Inflammatory macrophage (primary cell): ENCODE data around the gene DNAH11.
"Not testable (repeated sequence)": the region's sequence is repeated elsewhere in the genome, so short reads cannot be mapped to it uniquely, and the experiment has no call there.

Source experiments
- DNase-seq, 2 donors: peaks; one replicate each; pipeline ENCODE4 v3.0.0-alpha.2; 2020 to 2022

Gene DNAH11

DNA sequence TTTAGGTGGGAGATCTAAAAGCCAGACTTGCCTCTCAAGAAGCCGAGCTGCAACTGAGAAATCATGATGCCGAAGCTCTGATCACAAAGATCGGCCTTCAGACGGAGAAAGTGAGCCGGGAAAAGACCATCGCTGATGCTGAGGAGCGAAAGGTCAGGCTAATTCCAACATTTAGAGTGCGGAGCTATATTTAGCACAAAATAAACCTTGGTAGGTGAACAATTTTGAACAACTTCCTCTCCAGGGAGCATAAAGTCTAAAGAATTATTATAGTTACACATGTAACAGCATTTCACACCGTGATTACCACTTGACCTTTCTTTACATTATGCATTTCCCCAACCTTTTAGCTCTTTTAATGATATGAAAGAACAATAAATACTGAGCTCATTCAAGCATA is 236.1 kb downstream of the DNAH11 start:
- DNase-seq = no peak

DNA sequence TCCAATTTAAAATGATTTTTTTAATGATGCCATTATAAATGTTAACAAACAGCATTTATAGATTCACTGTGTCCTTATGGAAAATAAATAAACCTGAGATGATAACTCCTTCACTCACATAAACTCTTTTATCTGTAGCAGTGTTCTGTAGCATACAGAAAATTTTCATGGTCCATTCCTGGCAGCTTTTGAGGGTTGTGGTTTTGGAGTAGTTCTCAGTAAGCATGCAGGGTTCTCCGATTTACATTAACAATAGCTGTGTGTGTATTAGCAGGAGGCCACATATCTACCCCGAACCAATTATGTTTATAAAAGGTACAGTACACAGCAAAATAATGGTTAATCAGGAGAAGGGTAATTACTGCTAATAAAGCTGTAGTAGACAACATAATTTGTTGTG is 240.2 kb downstream of the DNAH11 start:
- DNase-seq = no peak

DNA sequence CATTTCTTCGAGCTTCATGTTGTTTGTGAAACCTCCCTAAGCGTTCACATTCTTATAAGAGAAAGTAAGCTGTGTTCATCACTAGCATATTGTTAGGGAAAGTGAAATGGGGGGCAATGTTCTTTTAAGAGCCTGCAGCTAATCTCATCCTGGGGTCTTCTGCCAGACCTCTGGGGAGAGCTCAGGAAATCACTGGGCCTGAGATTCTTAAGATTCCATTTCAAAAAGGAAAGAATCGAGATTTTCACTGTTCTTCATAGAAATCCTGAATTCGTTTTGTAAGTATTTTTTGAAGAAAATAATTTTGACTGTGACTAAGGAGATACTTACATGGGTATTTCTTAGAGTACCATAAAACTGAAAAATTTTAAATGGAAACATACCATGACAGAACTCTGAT is 242.2 kb downstream of the DNAH11 start:
- DNase-seq = no peak

GRCh38 chr7:21805791-21806190 is 263.0 kb downstream of the DNAH11 start:
- DNase-seq = no peak

DNA sequence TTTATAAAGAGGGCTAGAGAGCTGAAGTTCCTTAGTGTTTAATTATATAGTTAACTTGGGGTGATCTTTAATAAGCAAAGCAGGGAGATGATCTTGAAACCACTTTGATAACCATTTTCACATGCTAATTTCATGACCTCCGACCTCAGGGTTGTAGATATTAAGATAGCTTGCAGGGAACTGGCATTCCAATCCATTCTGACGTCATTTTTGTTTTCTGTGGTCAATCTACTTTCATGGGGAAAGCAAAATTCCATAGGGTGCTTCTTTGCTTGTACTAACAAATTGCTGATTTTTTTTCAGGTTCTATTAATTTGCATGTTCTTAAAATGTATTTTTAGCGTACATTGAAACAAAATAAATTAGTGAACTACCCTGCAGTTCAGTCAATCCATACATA is 263.5 kb downstream of the DNAH11 start:
- DNase-seq = no peak

- no peak for DNase-seq
These were observed 276.2 kb downstream of the DNAH11 start for GRCh38 chr7:21819048-21819447.

GRCh38 chr7:21828841-21829240 is 286.0 kb downstream of the DNAH11 start:
- no peak for DNase-seq

- DNase-seq = no peak
These were observed 286.9 kb downstream of the DNAH11 start for GRCh38 chr7:21829731-21830130.

DNA sequence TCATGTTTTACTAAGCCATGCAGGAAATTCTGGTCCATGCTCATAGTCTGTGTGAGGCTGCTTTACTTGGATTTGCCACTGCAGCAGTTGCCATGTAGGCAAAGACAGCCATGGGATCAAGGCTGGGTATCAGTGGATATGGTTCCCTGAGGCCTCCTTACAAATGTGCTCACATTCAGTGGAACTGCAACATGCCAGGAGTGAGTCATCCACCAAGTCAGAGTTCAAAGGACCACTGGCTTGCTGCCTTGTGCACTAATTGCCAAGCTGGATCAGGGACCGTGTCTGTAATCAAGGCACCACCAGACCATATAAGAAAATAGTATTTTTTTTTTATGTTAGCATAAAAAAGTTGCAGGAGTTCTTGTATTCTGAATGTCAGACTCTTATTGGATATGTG is 301.9 kb downstream of the DNAH11 start:
- no peak for DNase-seq

DNA sequence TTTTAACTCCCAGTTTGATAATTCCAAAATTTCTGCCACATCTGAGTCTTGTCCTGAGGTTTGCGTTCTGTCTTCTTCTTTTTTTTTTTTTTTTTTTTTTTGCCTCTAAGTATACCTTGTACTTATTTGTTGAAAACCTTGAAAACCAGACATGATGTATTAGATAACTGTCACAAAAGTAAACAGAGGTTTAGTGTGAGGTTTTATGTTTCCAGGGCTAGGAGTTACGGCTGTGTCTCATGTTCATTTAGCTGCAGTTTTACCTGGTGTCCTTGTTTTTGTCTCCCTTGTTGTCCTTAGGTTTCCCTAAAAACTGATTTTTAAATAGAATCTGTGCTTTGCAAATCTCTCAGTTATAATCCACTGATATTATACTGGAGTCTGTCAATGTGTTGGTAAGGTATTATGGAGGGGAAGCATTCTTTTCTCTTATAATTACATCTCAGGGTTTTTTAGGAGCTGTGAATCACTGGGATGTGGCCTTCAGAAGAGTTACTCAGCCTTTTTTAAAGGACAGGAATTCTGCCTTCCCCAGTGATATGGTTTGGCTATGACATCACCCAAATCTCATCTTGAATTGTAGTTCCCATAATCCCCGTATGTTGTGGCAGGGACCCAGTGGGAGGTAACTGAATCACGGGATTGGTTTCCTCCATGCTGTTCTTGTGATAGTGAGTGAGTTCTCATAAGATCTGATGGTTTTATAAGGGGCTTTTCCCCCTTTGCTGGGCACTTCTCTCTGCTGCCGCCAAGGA is 307.9 kb downstream of the DNAH11 start:
- no peak for DNase-seq

DNA sequence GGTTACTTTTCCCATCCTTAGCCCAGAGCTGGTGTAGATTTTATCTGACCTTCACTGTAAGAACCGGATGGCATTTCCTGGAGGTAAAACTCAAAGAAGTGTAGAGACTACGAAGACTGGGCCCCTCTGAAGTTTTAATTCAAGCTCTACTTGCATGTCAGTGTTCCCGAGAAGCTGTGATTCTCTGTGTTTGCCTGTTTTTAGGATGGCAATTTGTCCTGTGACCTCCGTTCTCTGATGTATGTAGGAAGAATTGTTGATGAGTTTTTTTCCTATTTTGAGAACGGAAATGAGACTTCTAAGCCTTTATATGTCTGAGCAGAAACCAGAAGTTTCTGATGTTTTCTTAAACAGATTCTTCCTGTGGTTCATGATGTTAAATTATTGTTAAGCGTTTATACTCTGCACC is 308.7 kb downstream of the DNAH11 start:
- no peak for DNase-seq

DNA sequence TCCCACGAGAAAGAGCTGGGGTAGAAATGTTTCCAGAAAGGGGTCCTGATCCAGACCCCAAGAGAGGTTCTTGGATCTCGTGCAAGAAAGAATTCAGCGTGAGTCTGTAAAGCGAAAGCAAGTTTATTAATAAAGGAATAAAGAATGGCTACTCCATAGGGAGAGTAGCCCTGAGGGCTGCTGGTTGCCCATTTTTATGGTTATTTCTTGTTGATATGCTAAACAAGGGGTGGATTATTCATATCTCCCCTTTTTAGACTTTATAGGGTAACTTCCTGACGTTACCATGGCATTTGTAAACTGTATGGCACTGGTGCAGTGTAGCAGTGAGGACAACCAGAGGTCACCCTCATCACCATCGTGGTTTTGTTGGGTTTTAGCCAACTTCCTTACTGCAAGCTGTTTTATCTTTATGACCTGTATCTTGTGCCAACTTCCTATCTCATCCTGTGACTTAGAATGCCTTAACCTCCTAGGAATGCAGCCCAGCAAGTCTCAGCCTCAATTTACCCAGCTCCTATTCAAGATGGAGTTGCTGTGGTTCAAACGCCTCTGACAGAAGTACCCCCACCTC is 322.9 kb downstream of the DNAH11 start:
- not testable (repeated sequence) for DNase-seq

GRCh38 chr7:21866731-21867130 is 323.9 kb downstream of the DNAH11 start:
- no peak for DNase-seq

GRCh38 chr7:21867226-21867625 is 324.4 kb downstream of the DNAH11 start:
- DNase-seq = no peak

DNA sequence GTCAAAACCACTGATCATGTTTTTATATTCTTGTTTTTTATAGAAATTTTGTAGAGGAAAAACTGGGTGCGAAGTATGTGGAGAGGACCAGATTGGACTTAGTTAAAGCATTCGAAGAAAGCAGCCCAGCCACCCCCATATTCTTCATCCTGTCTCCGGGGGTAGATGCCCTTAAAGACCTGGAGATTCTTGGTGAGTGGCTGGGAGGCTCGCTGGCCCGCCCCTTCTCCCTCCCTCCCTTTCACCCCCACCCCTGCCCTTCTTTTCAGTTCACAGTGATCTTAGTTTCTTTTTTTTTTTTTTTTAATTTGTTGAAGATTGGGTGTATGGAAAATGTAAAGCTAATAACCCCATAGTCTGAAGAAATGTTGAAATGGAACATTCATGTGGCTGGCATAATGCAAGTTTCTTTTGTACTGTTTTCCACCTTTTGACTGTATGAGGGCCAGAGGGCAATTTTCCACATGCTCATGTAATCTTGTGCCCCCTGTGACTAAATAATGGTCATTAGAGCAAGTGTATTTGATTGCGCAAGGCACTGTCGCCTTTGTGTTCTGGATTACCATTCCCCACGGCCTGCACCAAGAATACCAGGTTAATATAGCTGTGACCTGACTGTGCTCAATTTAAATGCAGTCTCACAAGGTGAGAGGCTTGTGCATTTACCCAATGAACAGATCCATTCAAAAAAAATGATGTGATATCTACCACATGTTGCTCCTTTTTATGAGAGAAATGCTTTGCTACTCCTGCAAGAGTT is 325.2 kb downstream of the DNAH11 start:
- DNase-seq = no peak

DNA sequence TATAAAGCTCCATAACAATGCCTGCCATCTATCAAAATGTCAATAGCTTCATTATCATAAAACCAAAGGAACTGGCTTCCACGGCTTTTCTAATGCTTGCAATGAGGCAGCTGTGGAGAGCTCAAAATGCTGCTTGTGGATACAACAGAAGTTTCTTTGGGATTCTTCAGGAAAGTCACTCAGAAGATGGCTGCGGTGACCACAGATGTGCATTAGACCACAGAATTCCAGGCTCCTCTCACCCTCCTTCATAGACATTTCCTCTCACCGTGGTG is 325.7 kb downstream of the DNAH11 start:
- DNase-seq = no peak

GRCh38 chr7:21869785-21870402 is 327.1 kb downstream of the DNAH11 start:
- no peak for DNase-seq

- DNase-seq = no peak
These were observed 340.2 kb downstream of the DNAH11 start for GRCh38 chr7:21883069-21883468.

DNA sequence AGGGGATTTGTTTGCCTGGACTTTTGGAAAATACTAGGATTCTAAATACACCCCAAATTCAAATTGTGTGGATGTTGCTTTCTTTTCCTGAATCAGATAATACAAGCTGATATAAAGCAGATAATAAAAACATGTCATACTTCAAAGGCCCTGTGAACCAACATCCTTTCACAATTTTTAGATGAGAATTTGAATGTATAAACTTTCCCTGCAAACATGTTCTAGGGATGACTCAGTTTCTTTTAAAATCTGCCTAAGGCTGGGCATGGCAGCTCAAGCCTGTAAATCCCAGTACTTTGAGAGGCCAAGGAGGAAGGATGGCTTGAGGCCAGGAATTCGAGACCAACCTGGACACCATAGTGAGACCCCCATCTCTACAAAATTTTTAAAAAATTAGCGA is 340.7 kb downstream of the DNAH11 start:
- not testable (repeated sequence) for DNase-seq

GRCh38 chr7:21884496-21884895 is 341.7 kb downstream of the DNAH11 start:
- no peak for DNase-seq

GRCh38 chr7:21886396-21886795 is 343.6 kb downstream of the DNAH11 start:
- DNase-seq = no peak

DNA sequence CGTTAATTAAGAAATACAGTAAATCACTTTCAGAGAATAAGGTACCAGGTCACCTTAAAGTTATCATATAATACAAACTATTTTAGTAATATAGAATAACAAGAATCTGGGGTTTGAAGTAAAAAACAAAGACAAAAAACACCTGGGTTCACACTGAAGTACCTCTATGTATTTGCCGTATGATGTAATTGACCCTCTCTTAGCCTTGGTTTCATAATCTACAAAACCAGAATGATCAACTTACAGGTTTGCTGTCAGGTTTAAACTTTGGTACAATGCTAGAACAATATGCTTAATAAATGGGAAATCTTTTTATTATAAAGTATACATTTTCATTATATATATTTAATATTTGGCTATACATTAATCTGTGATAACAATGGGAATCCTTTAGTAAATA is 344.5 kb downstream of the DNAH11 start:
- DNase-seq = no peak

GRCh38 chr7:21887779-21888178 is 344.9 kb downstream of the DNAH11 start:
- no peak for DNase-seq

- DNase-seq = no peak
These were observed 348.5 kb downstream of the DNAH11 start for GRCh38 chr7:21891291-21891690.
